Muscle of leg (tissue), 11 donors: Measurements from ENCODE around the gene MAP2K2. TPM values are rescaled to one million over a fixed set of nuclear protein-coding genes. Genes with fewer than 3 reads are reported as not detected.

Experiments
- DNase-seq: peaks from one replicate; pipeline ENCODE4 v3.0.0; 2013
- H3K27ac ChIP-seq: one replicate; pipeline ENCODE4 v1.5.1; 2013; ENCODE audit warnings: mild to moderate bottlenecking, low read length, control low read depth
- H3K27me3 ChIP-seq: one replicate; pipeline ENCODE4 v1.6.1; 2013; ENCODE audit warnings: low read length; ENCODE audit not compliant: control insufficient read depth, insufficient read depth
- H3K36me3 ChIP-seq: one replicate; pipeline ENCODE4 v1.6.1; 2013; ENCODE audit warnings: low read length; ENCODE audit not compliant: control insufficient read depth, insufficient read depth
- H3K4me1 ChIP-seq: one replicate; pipeline ENCODE4 v1.6.1; 2013; ENCODE audit warnings: low read length; ENCODE audit not compliant: control insufficient read depth, insufficient read depth
- H3K4me3 ChIP-seq: one replicate; pipeline ENCODE4 v1.5.1; 2013; ENCODE audit warnings: low read length, control low read depth
- H3K9me3 ChIP-seq: replicated peaks from 2 replicates; pipeline ENCODE4 v1.6.1; 2013; ENCODE audit warnings: low read depth, low read length; ENCODE audit not compliant: control insufficient read depth
- WGBS: methylation state at CpG from one replicate; pipeline ENCODE4 v1.1.5; 2013; ENCODE audit warnings: missing lambda C conversion rate; ENCODE audit not compliant: insufficient coverage; 5-methylcytosine and 5-hydroxymethylcytosine counted together
- polyA plus RNA-seq, 8 donors: library from polyadenylated mRNA; unstranded; fragments of 120-200 nt; gene quantifications; one replicate each; pipeline versions ENCODE4 v1.2.1 to v1.2.3, GENCODE V29; 2013; ENCODE audit warnings: inconsistent platforms in 1 of 8, low replicate concordance in 1 of 8; ENCODE audit not compliant: insufficient read length in 8 of 8, insufficient read depth in 1 of 8
- total RNA-seq: library from RNA; stranded (reverse); fragments of 120-200 nt; gene quantifications from one replicate; pipeline ENCODE4 v1.2.4, GENCODE V29; 2013

MAP2K2 gene
- total and polyA plus RNA-seq, 9 donors, result 97.0 to 137 (median 117) TPM

DNA sequence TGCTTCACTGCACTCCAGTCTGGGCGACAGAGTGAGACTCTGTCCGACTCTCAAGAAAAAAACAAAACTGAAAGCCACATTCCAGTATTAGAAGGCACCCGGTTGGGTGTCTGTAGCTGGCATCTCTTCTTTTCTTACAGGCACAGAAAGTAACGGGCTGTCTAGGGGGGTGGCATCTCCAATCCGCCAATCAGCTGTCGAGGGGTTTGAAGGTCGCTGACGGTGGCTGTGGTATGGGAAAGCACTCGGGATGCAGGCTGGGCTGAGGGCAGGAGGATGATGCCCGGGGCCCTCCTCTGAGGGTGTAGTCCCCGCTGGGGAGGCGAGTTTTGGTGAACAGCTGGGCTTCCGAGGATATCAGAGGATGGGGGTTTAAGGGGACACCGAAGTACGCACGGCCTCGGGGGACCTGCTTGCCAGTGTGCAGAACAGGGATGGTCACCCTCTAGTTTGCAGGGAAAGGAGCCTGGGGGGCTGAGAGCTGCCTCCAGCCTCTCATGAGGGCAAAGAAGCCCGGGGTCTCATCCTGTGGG is 30.2 kb downstream of the MAP2K2 start:
- Histone ChIP-seq H3K27ac (no peak overlapping the region), H3K4me1 (peaks cover 16% of the 10 kb centered on the region), H3K27me3 (no peaks in the 10 kb centered on the region), H3K4me3 (no peak overlapping the region), H3K36me3 (peaks cover 81% of the 10 kb centered on the region), H3K9me3 (no peaks in the 10 kb centered on the region)
- DNase-seq, result no peak
- WGBS, result 91% methylated on average over 9 of the region's 18 CpGs

DNA sequence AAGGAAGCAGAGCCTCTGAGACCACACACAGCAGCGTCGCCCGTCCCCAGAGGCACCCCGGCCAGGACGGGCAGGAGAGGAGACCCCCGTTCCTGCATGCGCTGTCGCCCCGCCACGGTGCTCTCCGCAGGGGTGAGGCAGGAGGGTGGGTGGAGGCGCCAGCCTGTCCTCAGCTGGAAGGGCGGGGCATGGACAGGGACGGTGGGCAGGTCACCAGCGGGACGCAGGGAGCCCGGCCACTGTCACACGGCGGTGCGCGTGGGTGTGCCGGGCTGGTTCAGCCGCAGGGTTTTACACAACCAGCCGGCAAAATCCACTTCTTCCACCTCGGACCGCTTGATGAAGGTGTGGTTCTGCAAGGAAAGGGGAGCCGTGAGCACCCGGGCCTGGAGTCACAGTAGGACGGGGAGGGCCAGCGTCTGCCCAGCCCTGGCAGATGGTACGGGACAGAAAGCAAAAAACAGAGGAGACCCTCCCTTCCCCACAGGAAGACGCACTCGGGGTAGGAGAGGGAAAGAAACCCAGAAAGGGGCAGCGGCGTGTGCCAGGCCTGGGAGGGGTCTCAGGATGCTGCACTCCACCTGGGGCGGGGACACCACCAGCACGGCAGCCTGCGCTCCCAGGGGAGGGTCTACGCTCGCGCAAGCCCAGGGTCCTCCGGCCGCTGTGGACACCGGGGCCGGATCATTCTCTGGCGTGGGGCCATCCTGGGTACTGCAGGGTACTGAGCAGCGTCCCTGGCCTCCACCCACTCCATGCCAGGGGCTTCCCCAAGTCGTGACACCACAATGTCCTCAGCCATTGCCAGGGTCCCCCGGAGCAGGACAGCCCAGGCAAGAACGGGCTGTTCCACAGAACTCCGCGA is 33.3 kb downstream of the MAP2K2 start:
- H3K36me3 ChIP-seq, result peaks cover 58% of the 10 kb centered on the region

GRCh38 chr19:4089946-4090345 is 34.0 kb downstream of the MAP2K2 start:
- H3K27me3 ChIP-seq, result no peaks in the 10 kb centered on the region
- no peaks in the 10 kb centered on the region for H3K9me3 ChIP-seq
- peaks cover 53% of the 10 kb centered on the region for H3K36me3 ChIP-seq
- peaks cover 2% of the 10 kb centered on the region for H3K4me1 ChIP-seq
- WGBS, result 88% methylated on average over 22 of the region's 22 CpGs
- DNase-seq, result no peak
- no peak overlapping the region for H3K4me3 ChIP-seq
- H3K27ac ChIP-seq, result no peak overlapping the region

More for the DNA sequence above, 33.3 kb downstream of the MAP2K2 start:
- DNase-seq, result no peak
- peaks cover 2% of the 10 kb centered on the region for H3K4me1 ChIP-seq
- H3K27me3 ChIP-seq, result no peaks in the 10 kb centered on the region
- no peak overlapping the region for H3K4me3 ChIP-seq
- 83% methylated on average over 35 of the region's 52 CpGs for WGBS
- no peak overlapping the region for H3K27ac ChIP-seq
- no peaks in the 10 kb centered on the region for H3K9me3 ChIP-seq

DNA sequence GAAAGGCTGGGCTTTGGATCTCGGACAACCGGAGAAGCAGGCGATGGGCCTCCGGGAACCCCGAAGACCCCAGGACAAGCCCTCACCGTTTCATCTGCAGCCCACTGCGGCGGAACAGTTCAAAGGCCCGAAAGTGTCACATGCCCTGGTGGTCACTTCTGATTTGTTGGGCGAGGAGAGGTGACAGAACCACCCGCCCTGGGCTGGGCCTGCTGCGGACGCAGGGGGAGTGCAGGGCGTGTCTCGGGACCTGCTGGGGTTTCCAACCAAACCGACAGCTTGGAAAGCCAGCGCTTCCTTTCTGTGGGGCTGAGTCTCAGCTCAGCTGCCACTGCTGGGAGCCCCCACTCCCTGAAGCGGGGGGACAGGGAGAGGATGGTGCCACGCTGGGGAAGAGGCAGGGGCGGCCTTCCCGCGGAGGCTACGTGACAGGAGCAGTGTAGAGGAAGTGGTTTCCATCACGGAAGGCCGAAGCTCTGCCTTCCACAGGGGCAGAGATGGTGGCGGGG is 34.5 kb downstream of the MAP2K2 start:
- Histone ChIP-seq H3K36me3 (peaks cover 48% of the 10 kb centered on the region), H3K4me1 (peaks cover 4% of the 10 kb centered on the region), H3K9me3 (no peaks in the 10 kb centered on the region), H3K27me3 (no peaks in the 10 kb centered on the region), H3K4me3 (no peak overlapping the region), H3K27ac (no peak overlapping the region)
- 67% methylated on average over 24 of the region's 26 CpGs for WGBS
- no peak for DNase-seq

DNA sequence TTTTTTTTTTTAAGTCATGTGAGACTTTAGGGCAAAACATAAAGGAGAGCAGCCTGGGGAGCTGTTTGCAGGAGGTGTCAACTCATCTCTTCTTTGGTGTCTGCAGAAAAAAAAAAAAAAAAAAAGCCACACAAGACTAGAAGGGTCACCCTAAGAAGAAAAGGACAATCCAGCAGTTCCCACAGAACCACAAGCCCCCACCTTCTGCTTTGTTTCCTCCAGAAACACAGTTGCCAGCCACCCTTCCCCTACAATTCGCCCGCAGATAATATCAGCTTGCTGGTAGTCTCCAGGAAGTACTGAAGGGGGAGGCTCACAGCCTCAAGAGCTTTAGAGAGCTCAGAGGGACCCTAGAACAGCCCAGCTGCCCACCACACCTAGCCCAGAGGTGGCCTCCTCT is 34.9 kb downstream of the MAP2K2 start:
- H3K4me3 ChIP-seq, result no peak overlapping the region
- H3K9me3 ChIP-seq, result no peaks in the 10 kb centered on the region
- H3K36me3 ChIP-seq, result peaks cover 43% of the 10 kb centered on the region
- H3K27ac ChIP-seq, result no peak overlapping the region
- no peaks in the 10 kb centered on the region for H3K27me3 ChIP-seq
- H3K4me1 ChIP-seq, result peaks cover 9% of the 10 kb centered on the region
- 80% methylated on average over 1 of the region's 2 CpGs for WGBS
- DNase-seq, result no peak

DNA sequence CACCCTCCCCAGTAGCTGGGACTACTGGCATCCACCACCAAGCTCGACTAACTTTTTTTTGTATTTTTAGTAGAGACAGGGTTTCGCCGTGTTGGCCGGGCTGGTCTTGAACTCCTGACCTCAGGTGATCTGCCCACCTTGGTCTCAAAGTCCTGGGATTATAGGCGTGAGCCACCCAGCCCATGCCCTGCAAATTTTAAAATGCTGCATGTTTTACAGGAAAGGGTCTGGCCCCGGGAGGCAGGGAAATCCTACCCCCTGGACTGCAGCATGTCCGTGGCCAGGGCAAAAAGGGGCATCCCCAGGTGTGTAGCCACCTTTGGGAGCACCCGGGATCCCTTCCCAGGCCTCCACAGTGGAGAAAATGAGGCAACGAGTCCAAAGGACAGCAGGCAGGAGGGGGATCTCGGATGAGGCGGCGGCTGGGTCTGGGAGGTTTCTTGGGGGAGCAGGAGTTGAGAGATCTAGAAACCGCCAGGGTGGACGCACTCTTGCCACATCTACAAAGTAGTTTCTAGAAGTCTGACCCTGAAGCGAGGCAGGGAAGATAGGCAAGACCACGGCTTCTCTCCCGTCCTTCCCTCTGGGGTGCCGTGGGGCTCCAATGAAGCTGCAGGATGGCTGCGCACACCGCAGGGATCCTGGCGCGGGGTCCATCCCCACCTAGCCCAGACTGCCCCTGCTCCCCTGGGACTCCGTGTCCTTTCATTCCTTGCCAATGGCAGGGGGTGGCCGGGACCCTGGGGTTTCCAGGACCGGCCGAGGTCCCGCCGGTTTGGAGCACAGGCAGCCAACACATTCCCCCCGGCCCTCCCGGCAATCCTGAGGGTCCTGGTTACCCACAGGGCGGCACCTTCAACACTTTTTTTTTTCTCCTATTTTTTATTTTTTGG is 35.9 kb downstream of the MAP2K2 start:
- WGBS, result 79% methylated on average over 20 of the region's 31 CpGs
- Histone ChIP-seq H3K36me3 (peaks cover 34% of the 10 kb centered on the region), H3K27ac (no peak overlapping the region), H3K4me3 (no peak overlapping the region), H3K27me3 (no peaks in the 10 kb centered on the region), H3K9me3 (no peaks in the 10 kb centered on the region), H3K4me1 (peaks cover 12% of the 10 kb centered on the region)
- DNase-seq, result no peak

DNA sequence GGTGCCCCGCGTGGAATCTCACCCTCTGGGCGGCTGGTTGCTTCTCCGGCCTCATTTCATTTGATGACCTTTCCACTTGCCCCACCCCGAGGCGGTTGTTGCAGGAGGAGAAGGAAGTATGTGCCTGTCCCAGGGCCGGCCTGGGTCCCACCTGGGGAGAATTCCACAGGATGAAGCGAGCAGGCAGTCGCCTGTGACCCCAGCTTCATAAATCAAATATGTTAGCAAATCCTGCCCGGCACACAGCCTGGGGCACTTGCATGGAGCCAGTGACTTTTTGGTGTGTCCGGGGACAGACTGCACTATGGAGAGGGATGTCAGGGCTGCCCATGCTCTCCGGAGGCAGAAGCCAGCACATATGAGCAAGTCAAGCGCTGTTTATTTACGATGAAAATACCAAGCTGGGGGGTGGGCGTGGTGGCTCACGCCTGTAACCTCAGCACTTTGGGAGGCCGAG is 37.5 kb downstream of the MAP2K2 start:
- no peak for DNase-seq
- no peak overlapping the region for H3K4me3 ChIP-seq
- H3K9me3 ChIP-seq, result no peaks in the 10 kb centered on the region
- no peaks in the 10 kb centered on the region for H3K27me3 ChIP-seq
- peaks cover 12% of the 10 kb centered on the region for H3K4me1 ChIP-seq
- no peak overlapping the region for H3K27ac ChIP-seq
- H3K36me3 ChIP-seq, result peaks cover 22% of the 10 kb centered on the region
- 52% methylated on average over 7 of the region's 17 CpGs for WGBS

DNA sequence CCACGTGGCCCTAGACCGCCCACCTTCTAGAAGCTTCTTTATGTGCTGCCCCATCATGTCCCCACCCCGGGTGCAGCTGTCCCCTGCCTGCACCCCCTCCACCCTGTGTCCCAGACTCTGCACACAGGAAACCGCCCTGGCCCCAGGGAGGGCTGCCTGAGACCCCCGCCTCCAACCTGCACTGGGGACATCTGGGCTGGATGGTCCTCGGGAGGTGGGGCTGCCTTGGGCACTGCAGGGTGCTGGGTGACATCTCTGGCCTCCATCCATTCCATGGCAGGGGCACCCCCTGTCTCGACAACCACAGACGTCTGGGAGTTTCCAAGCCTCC is 39.4 kb downstream of the MAP2K2 start:
- 80% methylated on average over 1 of the region's 8 CpGs for WGBS
- H3K4me3 ChIP-seq, result peak overlapping the region; percentile 39
- H3K27me3 ChIP-seq, result no peaks in the 10 kb centered on the region
- peaks cover 12% of the 10 kb centered on the region for H3K4me1 ChIP-seq
- no peaks in the 10 kb centered on the region for H3K9me3 ChIP-seq
- peak overlapping the region; percentile 51 for H3K27ac ChIP-seq
- H3K36me3 ChIP-seq, result peaks cover 6% of the 10 kb centered on the region
- no peak for DNase-seq

DNA sequence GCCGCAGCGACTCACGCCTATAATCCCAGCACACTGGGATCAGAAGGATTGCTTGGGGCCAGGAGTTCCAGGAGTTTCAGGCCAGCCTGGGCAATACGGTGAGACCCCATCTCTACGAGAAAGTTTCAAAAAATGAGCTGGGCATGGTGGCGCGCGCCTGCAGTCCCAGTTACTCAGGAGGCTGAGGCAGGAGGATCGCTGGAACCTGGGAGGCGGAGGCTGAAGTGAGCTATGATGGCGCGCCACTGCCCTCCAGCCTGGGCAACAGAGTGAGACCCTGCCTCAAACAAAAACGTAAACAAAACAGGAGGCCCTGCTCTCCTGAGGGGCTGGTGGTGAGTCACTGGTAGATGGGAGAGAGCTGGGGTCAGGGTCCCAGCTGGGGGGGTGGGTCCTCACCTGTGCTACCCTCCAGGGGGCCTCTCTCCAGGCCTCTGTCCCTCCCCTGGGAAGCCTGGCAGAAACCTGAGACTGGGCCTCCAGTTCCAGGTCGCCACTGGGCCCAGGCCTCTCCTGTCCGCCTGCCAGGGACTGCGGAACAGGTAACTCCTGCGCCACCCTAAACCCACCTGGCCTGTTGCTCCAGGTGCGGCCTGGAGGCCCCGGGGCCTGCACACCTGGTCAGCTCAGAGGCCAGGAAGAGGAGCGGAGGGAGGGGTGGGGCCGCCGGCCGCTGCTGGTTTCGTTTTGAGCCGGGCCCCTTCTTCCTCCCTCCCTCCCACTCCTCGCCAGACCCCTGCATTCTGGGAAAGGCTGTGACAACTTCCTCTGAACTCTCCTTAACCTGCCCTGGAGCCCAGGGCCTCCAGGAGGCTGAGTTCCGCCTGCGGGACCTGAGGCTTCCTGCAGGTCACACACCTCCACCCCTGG is 40.0 kb downstream of the MAP2K2 start:
- Histone ChIP-seq H3K4me1 (peaks cover 9% of the 10 kb centered on the region), H3K4me3 (peak overlapping the region; percentile 39)

More for the DNA sequence above, 40.0 kb downstream of the MAP2K2 start:
- WGBS, result 60% methylated on average over 16 of the region's 28 CpGs
- peak overlapping the region; percentile 62 for H3K27ac ChIP-seq
- peak; percentile 85 for DNase-seq
- no peaks in the 10 kb centered on the region for H3K27me3 ChIP-seq
- no peaks in the 10 kb centered on the region for H3K36me3 ChIP-seq
- H3K9me3 ChIP-seq, result no peaks in the 10 kb centered on the region
